ENCODE data around the gene NAGPA.

DNA sequence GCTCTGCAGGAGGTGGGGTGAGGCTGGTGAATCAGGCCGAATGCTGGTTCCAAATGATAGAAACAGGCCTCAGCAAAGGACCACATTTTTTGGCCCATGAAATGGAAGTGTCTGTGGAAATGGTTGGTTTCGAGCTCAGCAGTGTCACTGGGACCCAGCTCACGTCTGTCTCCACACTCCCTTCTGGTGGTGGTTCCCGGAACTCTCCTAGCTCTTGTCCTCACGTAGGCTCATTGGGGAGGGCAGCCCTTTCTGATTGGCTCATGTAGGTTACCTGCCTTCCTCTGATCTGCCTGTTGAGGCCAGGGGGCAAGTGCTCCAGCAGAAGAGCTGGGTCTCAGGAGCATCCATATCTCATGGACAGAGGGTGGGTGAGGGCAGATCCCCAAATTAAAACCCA lies 41.9 kb upstream of the NAGPA start:
- TF ChIP-seq CTCF (conservative IDR thresholded peaks at IDR 0.05; ENCODE audit: low read depth, low read length) (no peak), EZH2 (IDR thresholded peaks at IDR 0.05; ENCODE audit: borderline replicate concordance, low read depth, low read length, poor library complexity, severe bottlenecking) (no peak)
